HG03097 (cell line): ENCODE results near the gene OR51F1.
"Not testable (repeated sequence)": the region's sequence is repeated elsewhere in the genome, so short reads cannot be mapped to it uniquely, and the experiment has no call there.

ENCODE experiments used
- ATAC-seq: cut with Tn5 transposase; IDR thresholded peaks from one replicate; pipeline ENCODE4 v1.9.1; 2021; ENCODE audit not compliant: unreplicated experiment, low FRiP score

Gene OR51F1

GRCh38 chr11:4769838-4770237 lies at the start of gene OR51F1:
Gene OR51F1, minus strand, starts transcription at chr11:4769938. Its CDS starts 0 bp downstream, at chr11:4769938.
- no peak for ATAC-seq

- no peak for ATAC-seq
Measured at GRCh38 chr11:4809246-4809645, 39.5 kb upstream of the OR51F1 start.

GRCh38 chr11:4808476-4808875 lies 38.7 kb upstream of the OR51F1 start:
- ATAC-seq: no peak

GRCh38 chr11:4804280-4804679 lies 34.5 kb upstream of the OR51F1 start, which contains the start of gene OR52R1:
Gene OR52R1, minus strand, starts transcription at chr11:4804380. Its CDS starts 0 bp downstream, at chr11:4804380.
- no peak for ATAC-seq

GRCh38 chr11:4801316-4801715 lies 31.6 kb upstream of the OR51F1 start:
- not testable (repeated sequence) for ATAC-seq

GRCh38 chr11:4798427-4799183 lies 28.9 kb upstream of the OR51F1 start:
- ATAC-seq: no peak

- ATAC-seq: no peak
Measured at GRCh38 chr11:4797206-4797605, 27.5 kb upstream of the OR51F1 start.

GRCh38 chr11:4782454-4782853 lies 12.7 kb upstream of the OR51F1 start:
- ATAC-seq: no peak

- ATAC-seq: no peak
Measured at GRCh38 chr11:4768094-4768493, 1.6 kb downstream of the OR51F1 start.

- ATAC-seq: no peak
Measured at GRCh38 chr11:4766420-4767043, 3.2 kb downstream of the OR51F1 start.

GRCh38 chr11:4763096-4763495 lies 6.6 kb downstream of the OR51F1 start:
- ATAC-seq: peak; percentile 80

GRCh38 chr11:4751201-4751600 lies 18.5 kb downstream of the OR51F1 start:
- ATAC-seq: no peak

- no peak for ATAC-seq
Measured at GRCh38 chr11:4748438-4748837, 21.3 kb downstream of the OR51F1 start.

GRCh38 chr11:4740735-4741134 lies 29.0 kb downstream of the OR51F1 start:
- no peak for ATAC-seq

- ATAC-seq: no peak
Measured at GRCh38 chr11:4727171-4727570, 42.6 kb downstream of the OR51F1 start.

- ATAC-seq: not testable (repeated sequence)
Measured at GRCh38 chr11:4722616-4723534, 46.9 kb downstream of the OR51F1 start.
